Left cardiac atrium (tissue), 4 donors: ENCODE results near the gene PATJ. TPM values are rescaled to one million over a fixed set of nuclear protein-coding genes. Genes with fewer than 3 reads are reported as not detected.
"Not testable (repeated sequence)": the region's sequence is repeated elsewhere in the genome, so short reads cannot be mapped to it uniquely, and the experiment has no call there.

ENCODE experiments used
- ATAC-seq, 2 donors: fragments of 200-7000 bp; cut with Tn5 transposase; one replicate each; pipeline ENCODE4 v1.9.1; 2020; ENCODE audit warnings: mild to moderate bottlenecking in 2 of 2, moderate library complexity in 2 of 2
- DNase-seq: peaks from one replicate; pipeline ENCODE4 v3.0.0-alpha.2; 2020
- intact Hi-C, 2 donors: fragments of 100-400 bp; cut with DNase I; formaldehyde crosslinking; loops; one replicate each; pipeline versions ENCODE4 v1.14.1 to v1.15.1; 2022 to 2023
- microRNA-seq, 2 donors: library from miRNA; unstranded; fragments of <30 nt; microRNA quantifications; one replicate each; pipeline ENCODE4 v1.2.0, GENCODE V29; 2020
- total RNA-seq, 2 donors: library from RNA; stranded (reverse); fragmentation: NEBNext Ultra II Directional; extraction: Animal tissue kit (Norgen Biotek cat#: 25700); gene quantifications; one replicate each; pipeline ENCODE4 v1.2.1, GENCODE V29; 2021
- donor health status: DM: no; HTN: yes; CAD: no.
- donor health status: DM: no; HTN: yes; CAD: no; lungs with severe emphysema.
- donor health status: DM: yes; HTN: yes; CAD: no.
- donor health status: Dilated cardiomyopathy.

Gene PATJ
- total RNA-seq, 2 donors from 2014 or later: 32.9 to 58.6 TPM

DNA sequence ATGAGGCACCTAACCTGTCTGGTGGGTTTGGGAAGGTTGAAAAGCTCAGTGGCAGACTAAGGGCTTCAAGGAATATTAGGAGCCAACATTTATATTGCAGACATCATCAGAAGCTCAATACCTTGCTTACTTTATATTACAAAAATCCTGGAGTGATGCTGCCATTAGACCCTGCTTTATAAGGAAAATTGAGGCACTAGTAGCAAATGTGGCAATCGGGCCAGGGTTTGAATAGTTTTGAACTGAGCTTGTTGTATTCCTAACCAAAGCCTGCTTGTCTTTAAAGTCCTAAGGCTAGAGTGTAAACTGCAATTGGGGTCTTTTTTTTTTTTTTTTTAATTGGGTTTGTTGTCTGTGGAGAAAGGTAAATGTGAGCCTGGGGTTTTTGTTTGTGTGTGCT, 466.7 kb downstream of the PATJ start:
- ATAC-seq: no peak
- intact Hi-C loops: no loop called here
- no peak for DNase-seq

DNA sequence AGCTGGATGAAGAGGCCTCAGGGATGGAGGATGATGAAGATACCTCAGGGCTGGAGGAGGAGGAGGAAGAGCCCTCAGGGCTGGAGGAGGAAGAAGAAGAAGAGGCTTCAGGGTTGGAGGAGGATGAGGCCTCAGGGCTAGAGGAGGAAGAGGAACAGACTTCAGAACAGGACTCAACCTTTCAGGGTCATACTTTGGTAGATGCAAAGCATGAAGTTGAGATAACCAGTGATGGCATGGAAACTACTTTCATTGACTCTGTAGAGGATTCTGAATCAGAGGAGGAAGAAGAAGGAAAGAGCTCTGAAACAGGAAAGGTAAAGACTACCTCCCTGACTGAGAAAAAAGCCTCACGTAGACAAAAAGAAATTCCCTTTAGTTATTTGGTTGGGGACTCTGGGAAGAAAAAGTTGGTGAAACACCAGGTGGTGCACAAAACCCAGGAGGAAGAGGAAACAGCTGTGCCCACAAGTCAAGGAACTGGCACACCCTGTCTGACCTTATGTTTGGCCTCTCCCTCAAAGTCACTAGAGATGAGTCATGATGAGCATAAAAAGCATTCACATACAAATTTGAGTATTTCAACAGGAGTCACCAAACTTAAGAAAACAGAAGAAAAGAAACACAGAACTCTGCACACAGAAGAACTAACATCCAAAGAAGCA, 467.8 kb downstream of the PATJ start:
- no peak for ATAC-seq
- no peak for DNase-seq
- intact Hi-C loops: no loop called here

- DNase-seq: no peak
- intact Hi-C loops: no loop called here
- no peak for ATAC-seq
Observed at GRCh38 chr1:62210960-62211359, 468.7 kb downstream of the PATJ start.

DNA sequence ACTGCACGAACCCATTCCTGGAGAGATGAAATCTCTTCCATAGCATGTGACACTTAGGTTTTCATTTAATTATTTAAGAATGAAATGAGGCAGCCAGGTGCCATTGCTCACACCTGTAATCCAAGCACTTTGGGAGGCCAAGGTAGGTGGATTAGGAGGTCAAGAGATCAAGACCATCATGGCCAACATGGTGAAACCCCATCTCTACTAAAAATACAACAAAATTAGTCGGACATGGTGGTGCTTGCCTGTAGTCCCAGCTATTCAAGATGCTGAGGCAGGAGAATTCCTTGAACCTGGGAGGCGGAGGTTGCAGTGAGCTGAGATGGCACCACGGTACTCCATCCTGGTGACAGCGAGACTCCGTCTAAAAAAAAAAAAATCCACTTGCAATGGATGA, 470.1 kb downstream of the PATJ start:
- DNase-seq (no peak), ATAC-seq (no peak)
- intact Hi-C loops: no loop called here

DNA sequence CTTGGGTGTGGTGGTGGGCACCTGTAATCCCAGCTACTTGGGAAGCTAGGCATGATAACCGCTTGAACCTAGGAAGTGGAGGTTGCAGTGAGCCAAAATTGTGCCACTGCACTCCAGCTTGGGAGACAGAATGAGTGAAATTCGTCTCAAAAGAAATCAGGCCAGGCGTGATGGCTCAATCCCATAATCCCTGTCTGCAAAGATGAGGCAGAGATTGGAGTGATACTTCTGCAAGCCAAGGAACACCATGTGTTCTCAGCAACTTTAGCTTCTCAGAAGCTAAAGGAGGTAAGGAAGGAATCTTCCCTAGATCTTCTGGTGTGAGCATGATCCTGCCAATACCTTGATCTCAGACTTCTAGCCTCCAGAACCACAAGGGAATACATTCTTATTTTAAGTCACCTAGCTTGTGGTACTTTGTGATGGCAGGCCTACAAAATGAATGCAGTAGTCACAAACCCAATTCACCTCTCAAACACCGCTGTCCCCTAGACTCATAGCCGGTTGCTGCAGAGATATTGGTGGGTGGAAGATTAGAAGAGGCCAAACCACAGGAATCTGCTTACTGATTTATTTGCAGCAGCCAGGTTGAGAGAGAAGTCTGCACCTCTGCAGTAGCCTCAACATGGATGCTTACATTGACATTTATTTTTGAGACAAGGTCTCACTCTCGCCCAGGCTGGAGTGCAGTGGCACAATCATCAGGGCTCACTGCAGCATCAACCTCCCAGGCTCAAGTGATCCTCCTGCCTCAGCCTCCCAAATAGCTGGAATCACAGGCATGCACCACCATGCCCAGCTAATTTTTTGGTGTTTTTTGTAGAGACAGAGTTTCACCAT, 471.0 kb downstream of the PATJ start:
- ATAC-seq (no peak), DNase-seq (no peak)
- intact Hi-C loops: no loop called here

DNA sequence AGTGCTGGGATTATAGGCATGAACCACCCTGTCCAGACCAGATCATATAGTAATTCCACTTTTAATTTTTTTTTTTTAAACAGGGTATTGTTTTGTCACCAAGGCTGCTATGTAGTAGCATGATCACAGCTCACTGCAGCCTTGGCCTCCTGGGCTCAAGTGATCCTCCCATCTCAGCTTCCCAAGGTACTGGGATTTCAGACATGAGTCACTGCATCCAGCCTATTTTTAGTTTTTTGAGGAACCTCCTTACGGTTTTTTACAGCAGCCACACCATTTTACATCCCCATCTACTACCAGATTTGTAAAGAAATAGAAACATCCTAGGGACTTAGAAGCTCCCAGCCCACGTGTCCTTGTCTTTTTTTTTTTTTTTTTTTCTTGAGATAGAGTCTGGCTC, 476.3 kb downstream of the PATJ start:
- no peak for ATAC-seq
- DNase-seq: no peak
- intact Hi-C loops: no loop called here

GRCh38 chr1:62220456-62220855, 478.2 kb downstream of the PATJ start:
- intact Hi-C loops, DNase-seq, ATAC-seq: not testable (repeated sequence)

DNA sequence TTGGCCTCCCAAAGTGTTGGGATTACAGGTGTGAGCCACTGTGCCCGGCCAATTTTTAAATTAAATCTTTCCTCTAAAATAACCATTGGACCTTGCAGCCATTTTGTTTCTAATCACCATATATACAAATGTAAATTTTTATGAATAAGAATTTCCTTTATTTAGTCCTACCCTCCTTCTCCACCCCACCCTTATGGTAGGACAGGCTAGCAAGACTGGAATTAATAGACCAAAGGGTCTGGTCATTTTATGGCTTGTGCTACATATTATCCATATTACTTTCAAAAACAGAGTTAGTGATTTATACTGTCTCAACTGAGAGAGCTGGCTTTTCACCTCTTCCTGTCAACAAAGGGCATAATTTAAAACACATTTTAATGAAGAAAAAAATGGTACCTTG, 478.9 kb downstream of the PATJ start:
- ATAC-seq: no peak
- intact Hi-C loops: no loop called here
- no peak for DNase-seq

DNA sequence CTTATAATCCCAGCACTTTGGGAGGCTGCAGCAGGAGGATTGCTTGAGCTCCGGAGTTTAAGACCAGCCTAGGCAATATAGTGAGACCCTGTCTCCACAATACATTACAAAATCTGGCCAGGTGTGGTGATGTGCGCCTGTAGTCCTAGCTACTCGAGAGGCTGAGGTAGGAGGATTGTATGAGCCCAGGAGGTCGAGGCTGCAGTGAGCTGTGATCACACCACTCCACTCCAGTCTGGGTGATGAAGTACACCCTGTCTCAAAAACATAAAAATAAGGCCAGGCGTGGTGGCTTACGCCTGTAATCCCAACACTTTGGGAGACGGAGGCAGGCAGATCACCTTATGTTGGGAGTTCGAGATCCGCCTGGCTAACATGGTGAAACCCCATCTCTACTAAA, 480.0 kb downstream of the PATJ start:
- no peak for DNase-seq
- intact Hi-C loops: no loop called here
- ATAC-seq: no peak

DNA sequence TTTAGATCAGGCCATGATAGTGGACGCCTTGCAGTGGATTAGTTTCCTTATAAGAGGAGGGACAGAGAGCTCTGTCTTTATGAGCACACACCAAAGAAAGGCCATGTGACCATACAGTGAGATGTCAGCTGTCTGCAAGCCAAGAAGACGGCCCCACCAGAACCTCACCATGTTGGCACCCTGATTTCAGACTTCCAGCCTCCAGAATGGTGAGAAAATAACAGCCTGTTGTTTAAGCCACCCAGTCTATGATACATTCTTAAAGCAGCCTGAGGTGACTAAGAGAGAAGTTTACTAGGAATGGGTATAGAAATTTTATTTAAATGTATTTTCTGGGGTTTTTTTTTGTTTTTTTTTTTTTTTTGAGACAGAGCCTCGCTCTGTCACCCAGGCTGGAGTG, 481.9 kb downstream of the PATJ start:
- intact Hi-C loops: no loop called here
- DNase-seq (no peak), ATAC-seq (no peak)

DNA sequence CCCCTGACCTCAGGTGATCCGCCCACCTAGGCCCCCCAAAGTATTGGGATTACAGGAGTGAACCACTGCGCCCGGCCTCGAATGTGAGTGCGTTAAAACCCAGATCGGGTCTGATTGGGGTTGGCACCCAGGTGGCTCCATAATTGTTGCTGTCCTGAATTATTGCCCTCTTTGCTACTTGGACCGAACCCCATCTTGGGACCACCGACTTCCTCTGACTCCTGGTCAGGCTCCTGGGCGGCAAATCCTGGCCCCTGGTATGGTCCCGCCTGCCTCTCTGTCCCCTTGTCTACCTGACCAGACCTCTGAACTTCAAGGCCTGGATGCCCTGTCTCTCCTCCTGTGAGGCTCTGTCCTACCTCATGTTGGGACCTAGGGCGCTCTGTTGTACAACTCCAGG, 485.2 kb downstream of the PATJ start:
- DNase-seq (no peak), ATAC-seq (no peak)
- intact Hi-C loops: no loop called here

Small RNA genes lying within 50 kb of the gene (microRNA-seq; reads per million reads assigned to microRNA genes)
- gene MIR3116-1 (0 reads per million in 2 donors), gene MIR3116-2 (0 reads per million in 2 donors)

Other genes with a start within 250 kb of the PATJ start
- 10 to 100 TPM; 34.0 to 40.3 TPM for gene TM2D1, start 17.3 kb upstream of the PATJ start, total RNA-seq